Measurements from ENCODE around the gene NOG. TPM values are rescaled to one million over a fixed set of nuclear protein-coding genes. Genes with fewer than 3 reads are reported as not detected.

Gene NOG
- total RNA-seq, 2 donors from 2014 or later: 0.23 to 0.37 TPM

DNA sequence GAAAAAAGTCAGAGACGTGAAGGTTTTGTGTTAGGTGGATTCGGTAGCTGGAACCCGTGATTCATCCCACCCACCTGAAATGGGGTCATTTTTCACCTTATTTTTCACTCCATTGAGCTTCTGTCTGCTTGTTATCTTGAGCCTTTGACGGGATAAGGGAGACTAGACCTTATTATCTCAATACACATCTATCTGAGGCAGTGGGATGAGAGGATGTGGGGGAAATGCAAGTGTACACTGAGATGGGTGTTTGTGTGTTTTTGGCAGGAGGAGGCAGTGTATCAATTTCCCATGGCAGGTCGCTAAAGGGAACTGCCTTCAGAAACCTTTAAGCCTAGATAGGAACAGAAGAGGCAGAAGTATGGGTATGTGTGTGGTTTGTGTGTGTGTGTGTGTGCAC lies 6.2 kb upstream of the NOG start:
- Mint-ChIP-seq H3K4me1 (peaks cover 4% of the 10 kb centered on the region), H3K36me3 (ENCODE audit: low read depth) (peaks cover 4% of the 10 kb centered on the region), H3K27me3 (peaks cover 82% of the 10 kb centered on the region), H3K27ac (peak overlapping the region; percentile 57), H3K4me3 (no peak overlapping the region)
- DNase-seq (no peak), ATAC-seq (no peak)
- no peaks in the 10 kb centered on the region for H3K9me3 ChIP-seq (ENCODE audit: control insufficient read depth, low read length, poor library complexity, severe bottlenecking)

DNA sequence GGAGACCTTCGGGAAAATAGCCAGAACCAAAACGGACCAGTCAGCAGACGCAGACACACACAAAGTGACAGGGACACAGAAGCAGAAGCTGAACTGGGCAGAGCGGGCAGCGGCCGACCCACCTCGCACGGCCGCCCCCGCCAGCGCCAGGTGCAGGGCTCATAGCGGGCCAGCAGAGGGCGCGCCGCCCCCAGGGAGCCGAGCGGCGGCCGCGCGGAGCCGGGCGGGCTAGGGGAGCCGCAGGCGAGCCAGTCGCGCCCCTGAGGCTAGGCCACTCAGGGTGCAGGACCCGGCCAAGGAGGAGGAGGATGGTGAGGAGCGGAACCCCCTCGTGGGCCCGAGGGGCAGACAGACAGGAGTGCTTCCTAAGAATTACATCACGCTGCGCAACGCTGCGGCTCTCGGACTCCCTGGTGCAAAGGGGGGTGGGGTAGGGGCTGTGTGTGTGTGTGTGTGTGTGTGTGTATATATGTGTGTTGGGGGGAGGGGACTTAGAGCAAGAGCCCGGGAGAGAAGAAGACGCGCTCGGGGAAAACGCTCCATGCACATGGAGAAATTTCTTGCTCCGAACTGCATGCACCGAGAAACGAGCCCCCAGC lies 913 bp upstream of the NOG start:
- DNase-seq (peak; percentile 39 to 61 (median 53)), ATAC-seq (peak; percentile 76)
- H3K4me3 Mint-ChIP-seq: peak overlapping the region; percentile 75
- H3K9me3 ChIP-seq (ENCODE audit: control insufficient read depth, low read length, poor library complexity, severe bottlenecking): no peaks in the 10 kb centered on the region
- H3K27ac Mint-ChIP-seq: no peak overlapping the region
- peaks cover 15% of the 10 kb centered on the region for H3K4me1 Mint-ChIP-seq
- peaks cover 61% of the 10 kb centered on the region for H3K27me3 Mint-ChIP-seq
- peaks cover 2% of the 10 kb centered on the region for H3K36me3 Mint-ChIP-seq (ENCODE audit: low read depth)

DNA sequence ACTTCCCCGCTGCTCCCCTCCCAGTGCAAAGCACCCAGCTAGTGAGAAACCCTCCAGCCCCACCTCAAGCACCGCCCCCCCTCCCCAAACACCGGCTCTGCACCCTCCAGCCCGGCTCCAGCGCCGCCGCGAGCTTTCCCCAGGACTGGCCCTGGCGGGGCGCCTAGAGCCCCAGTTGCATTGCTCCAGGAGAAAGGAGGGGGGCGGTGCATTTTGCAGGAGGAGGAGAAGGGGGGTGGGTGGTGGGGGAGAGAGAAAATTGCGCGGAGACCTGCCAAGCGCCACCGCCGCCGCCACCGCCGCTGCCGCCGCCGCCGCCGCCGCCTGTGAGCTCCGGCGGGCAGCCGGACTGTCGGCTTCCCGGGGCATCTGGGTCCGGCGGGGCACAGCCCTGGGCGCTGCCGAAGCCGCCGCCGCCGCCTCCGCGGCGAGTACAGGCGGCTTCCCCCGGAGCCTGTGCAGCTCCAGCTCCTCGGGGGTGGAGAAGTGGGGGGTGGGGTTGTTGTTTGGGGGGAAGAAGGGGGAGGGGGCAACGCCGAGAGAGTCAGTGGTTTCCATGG lies 333 bp upstream of the NOG start:
- H3K27ac Mint-ChIP-seq: no peak overlapping the region
- peaks cover 60% of the 10 kb centered on the region for H3K27me3 Mint-ChIP-seq
- H3K4me3 Mint-ChIP-seq: peak overlapping the region; percentile 75
- ATAC-seq (peak; percentile 29), DNase-seq (no peak)
- peaks cover 15% of the 10 kb centered on the region for H3K4me1 Mint-ChIP-seq
- H3K36me3 Mint-ChIP-seq (ENCODE audit: low read depth): peaks cover 2% of the 10 kb centered on the region
- H3K9me3 ChIP-seq (ENCODE audit: control insufficient read depth, low read length, poor library complexity, severe bottlenecking): no peaks in the 10 kb centered on the region

DNA sequence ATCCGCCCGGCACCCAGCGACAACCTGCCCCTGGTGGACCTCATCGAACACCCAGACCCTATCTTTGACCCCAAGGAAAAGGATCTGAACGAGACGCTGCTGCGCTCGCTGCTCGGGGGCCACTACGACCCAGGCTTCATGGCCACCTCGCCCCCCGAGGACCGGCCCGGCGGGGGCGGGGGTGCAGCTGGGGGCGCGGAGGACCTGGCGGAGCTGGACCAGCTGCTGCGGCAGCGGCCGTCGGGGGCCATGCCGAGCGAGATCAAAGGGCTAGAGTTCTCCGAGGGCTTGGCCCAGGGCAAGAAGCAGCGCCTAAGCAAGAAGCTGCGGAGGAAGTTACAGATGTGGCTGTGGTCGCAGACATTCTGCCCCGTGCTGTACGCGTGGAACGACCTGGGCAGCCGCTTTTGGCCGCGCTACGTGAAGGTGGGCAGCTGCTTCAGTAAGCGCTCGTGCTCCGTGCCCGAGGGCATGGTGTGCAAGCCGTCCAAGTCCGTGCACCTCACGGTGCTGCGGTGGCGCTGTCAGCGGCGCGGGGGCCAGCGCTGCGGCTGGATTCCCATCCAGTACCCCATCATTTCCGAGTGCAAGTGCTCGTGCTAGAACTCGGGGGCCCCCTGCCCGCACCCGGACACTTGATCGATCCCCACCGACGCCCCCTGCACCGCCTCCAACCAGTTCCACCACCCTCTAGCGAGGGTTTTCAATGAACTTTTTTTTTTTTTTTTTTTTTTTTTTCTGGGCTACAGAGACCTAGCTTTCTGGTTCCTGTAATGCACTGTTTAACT lies 1.0 kb downstream of the NOG start:
- ATAC-seq (peak; percentile 39), DNase-seq (no peak)
- H3K9me3 ChIP-seq (ENCODE audit: control insufficient read depth, low read length, poor library complexity, severe bottlenecking): no peaks in the 10 kb centered on the region
- Mint-ChIP-seq H3K27ac (no peak overlapping the region), H3K4me1 (peaks cover 15% of the 10 kb centered on the region), H3K27me3 (peaks cover 62% of the 10 kb centered on the region), H3K36me3 (ENCODE audit: low read depth) (peaks cover 2% of the 10 kb centered on the region), H3K4me3 (peak overlapping the region; percentile 75)

- peak overlapping the region; percentile 65 for H3K4me3 Mint-ChIP-seq
- ATAC-seq: no peak
- H3K36me3 Mint-ChIP-seq (ENCODE audit: low read depth): peaks cover 5% of the 10 kb centered on the region
- H3K27me3 Mint-ChIP-seq: peaks cover 62% of the 10 kb centered on the region
- H3K4me1 Mint-ChIP-seq: peaks cover 18% of the 10 kb centered on the region
- DNase-seq: no peak
- no peak overlapping the region for H3K27ac Mint-ChIP-seq
- H3K9me3 ChIP-seq (ENCODE audit: control insufficient read depth, low read length, poor library complexity, severe bottlenecking): no peaks in the 10 kb centered on the region
These were observed 1.6 kb downstream of the NOG start for GRCh38 chr17:56595108-56595418.

- peak overlapping the region; percentile 86 for H3K4me3 Mint-ChIP-seq
These were observed 2.6 kb downstream of the NOG start for GRCh38 chr17:56595831-56596690.

DNA sequence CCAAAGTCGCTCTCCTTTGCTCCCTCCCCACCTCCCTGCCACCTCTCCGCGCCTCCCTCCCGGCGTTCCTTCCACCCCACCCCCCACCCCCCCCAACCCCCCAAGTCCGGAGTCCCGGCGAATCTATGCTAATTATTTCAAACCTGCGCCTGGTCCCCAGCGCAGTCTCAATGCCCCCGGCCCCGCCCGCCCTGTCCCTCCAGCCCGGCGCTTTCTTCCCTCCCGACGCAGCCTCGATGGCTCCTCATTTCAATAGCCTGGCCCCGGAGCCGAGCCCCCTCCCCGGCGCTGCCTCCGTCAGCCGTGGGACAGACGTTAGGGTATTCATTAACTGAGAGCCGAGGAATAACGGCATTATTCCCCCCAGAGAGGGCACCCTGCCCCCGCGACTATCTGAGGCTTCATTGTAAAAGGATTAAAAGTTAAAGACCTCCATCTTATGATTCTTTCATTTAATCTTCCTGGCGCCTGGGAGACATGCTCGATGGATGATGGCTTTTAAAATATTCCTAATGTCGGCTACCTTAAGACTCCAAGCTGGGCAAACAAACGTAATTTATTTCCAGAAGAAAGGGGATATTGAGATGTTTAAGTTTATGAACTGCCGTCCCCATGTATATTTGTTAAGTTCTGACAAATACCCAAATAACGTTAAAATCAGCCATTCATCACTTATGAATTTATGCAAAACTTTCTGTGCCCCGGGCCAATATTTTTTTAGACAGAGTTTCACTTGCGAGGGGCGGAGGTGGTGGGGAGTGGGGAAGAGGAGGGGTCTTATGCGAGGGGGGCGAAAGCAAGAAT lies 3.4 kb downstream of the NOG start:
- Mint-ChIP-seq H3K27me3 (peaks cover 59% of the 10 kb centered on the region), H3K36me3 (ENCODE audit: low read depth) (peaks cover 3% of the 10 kb centered on the region), H3K4me1 (peaks cover 18% of the 10 kb centered on the region), H3K4me3 (peak overlapping the region; percentile 86), H3K27ac (no peak overlapping the region)
- DNase-seq: no peak
- ATAC-seq: no peak
- H3K9me3 ChIP-seq (ENCODE audit: control insufficient read depth, low read length, poor library complexity, severe bottlenecking): no peaks in the 10 kb centered on the region

More at GRCh38 chr17:56595831-56596690, 2.6 kb downstream of the NOG start:
- H3K9me3 ChIP-seq (ENCODE audit: control insufficient read depth, low read length, poor library complexity, severe bottlenecking): no peaks in the 10 kb centered on the region
- Mint-ChIP-seq H3K36me3 (ENCODE audit: low read depth) (peaks cover 3% of the 10 kb centered on the region), H3K27ac (no peak overlapping the region), H3K27me3 (peaks cover 61% of the 10 kb centered on the region), H3K4me1 (peaks cover 16% of the 10 kb centered on the region)
- no peak for DNase-seq
- ATAC-seq: no peak

GRCh38 chr17:56597495-56597990 lies 4.0 kb downstream of the NOG start:
- no peak for DNase-seq
- H3K27me3 Mint-ChIP-seq: peaks cover 53% of the 10 kb centered on the region
- H3K4me3 Mint-ChIP-seq: peak overlapping the region; percentile 86
- peaks cover 15% of the 10 kb centered on the region for H3K4me1 Mint-ChIP-seq
- peaks cover 3% of the 10 kb centered on the region for H3K36me3 Mint-ChIP-seq (ENCODE audit: low read depth)
- no peak for ATAC-seq
- H3K9me3 ChIP-seq (ENCODE audit: control insufficient read depth, low read length, poor library complexity, severe bottlenecking): no peaks in the 10 kb centered on the region
- H3K27ac Mint-ChIP-seq: no peak overlapping the region

DNA sequence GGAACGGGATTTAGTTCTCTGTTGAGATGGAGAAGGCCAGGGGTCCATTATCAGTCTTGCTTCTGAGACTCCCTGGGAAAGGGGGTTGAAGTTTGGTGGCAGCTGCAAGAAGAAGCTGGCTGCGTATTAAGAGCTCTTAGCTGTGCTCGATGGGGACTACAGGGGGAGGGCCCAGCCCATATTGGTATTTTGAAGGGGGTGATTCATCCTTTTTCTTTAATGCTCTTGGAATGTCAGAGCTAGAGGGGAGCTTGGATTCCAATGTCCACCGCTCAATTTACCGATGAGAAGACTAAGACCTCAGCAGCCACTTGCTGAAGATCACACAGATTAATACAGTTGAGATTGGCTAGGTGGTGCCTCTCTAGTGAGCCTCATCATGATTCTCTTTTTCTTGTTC lies 5.0 kb downstream of the NOG start:
- Mint-ChIP-seq H3K27me3 (peaks cover 53% of the 10 kb centered on the region), H3K4me1 (peaks cover 21% of the 10 kb centered on the region), H3K4me3 (no peak overlapping the region), H3K27ac (no peak overlapping the region), H3K36me3 (ENCODE audit: low read depth) (peaks cover 3% of the 10 kb centered on the region)
- DNase-seq: no peak
- H3K9me3 ChIP-seq (ENCODE audit: control insufficient read depth, low read length, poor library complexity, severe bottlenecking): no peaks in the 10 kb centered on the region
- no peak for ATAC-seq

DNA sequence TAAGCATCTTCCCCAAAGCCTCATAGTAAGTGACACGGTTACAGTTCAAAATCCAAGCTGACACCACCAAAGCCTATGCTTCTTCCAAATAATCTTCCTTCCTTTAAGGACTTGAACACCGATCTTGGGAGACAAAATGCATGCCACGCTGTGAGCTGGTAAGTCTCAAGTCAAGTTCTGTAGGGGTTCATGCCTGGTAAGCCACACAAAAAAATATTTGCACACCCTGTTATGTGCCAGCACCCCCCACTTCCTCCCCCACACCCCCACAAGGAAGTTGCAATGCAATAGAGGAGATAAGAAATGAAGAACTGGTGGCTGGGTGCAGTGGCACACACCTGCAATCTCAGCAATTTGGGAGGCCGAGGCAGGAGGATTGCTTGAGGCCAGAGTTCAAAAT lies 5.6 kb downstream of the NOG start:
- H3K27ac Mint-ChIP-seq: no peak overlapping the region
- peaks cover 21% of the 10 kb centered on the region for H3K4me1 Mint-ChIP-seq
- H3K9me3 ChIP-seq (ENCODE audit: control insufficient read depth, low read length, poor library complexity, severe bottlenecking): no peaks in the 10 kb centered on the region
- H3K4me3 Mint-ChIP-seq: no peak overlapping the region
- ATAC-seq (no peak), DNase-seq (no peak)
- H3K36me3 Mint-ChIP-seq (ENCODE audit: low read depth): peaks cover 3% of the 10 kb centered on the region
- peaks cover 59% of the 10 kb centered on the region for H3K27me3 Mint-ChIP-seq

DNA sequence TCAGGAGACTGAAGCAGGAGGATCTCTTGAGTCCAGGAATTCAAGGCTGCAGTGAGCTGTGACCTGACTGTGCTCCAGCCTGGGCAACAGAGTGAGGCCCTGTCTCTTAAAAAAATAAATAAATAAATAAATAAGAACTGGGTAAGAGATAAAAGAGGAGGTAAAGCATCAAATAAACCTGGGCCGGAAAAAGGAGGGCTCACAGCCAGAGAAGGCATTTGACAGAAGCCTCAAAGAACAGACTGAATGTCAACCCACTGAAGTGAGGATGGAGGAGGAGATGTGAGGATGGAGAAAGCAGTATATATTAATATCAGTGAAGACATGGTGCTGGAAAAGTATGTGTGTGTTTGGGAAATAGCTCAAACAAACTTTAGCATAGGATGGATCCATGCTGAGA lies 6.1 kb downstream of the NOG start:
- no peak overlapping the region for H3K4me3 Mint-ChIP-seq
- H3K36me3 Mint-ChIP-seq (ENCODE audit: low read depth): peaks cover 3% of the 10 kb centered on the region
- DNase-seq: no peak
- peaks cover 64% of the 10 kb centered on the region for H3K27me3 Mint-ChIP-seq
- peaks cover 21% of the 10 kb centered on the region for H3K4me1 Mint-ChIP-seq
- H3K27ac Mint-ChIP-seq: no peak overlapping the region
- no peaks in the 10 kb centered on the region for H3K9me3 ChIP-seq (ENCODE audit: control insufficient read depth, low read length, poor library complexity, severe bottlenecking)
- no peak for ATAC-seq

GRCh38 chr17:56600256-56600655 lies 6.8 kb downstream of the NOG start:
- DNase-seq: no peak
- Mint-ChIP-seq H3K27me3 (peaks cover 71% of the 10 kb centered on the region), H3K36me3 (ENCODE audit: low read depth) (peaks cover 3% of the 10 kb centered on the region), H3K4me3 (no peak overlapping the region), H3K27ac (no peak overlapping the region), H3K4me1 (peaks cover 21% of the 10 kb centered on the region)
- no peaks in the 10 kb centered on the region for H3K9me3 ChIP-seq (ENCODE audit: control insufficient read depth, low read length, poor library complexity, severe bottlenecking)
- no peak for ATAC-seq
